Keratinocyte (primary cell): ENCODE measurements around the gene EHBP1. TPM values are rescaled to one million over a fixed set of nuclear protein-coding genes. Genes with fewer than 3 reads are reported as not detected.

Source experiments
- DNase-seq: peaks from one replicate; pipeline ENCODE4 v3.0.0-alpha.2; 2011; ENCODE audit warnings: low read depth, missing footprints, low spot score
- FAIRE-seq: peaks from 2 replicates; lab custom pipeline; 2011; peaks lifted over from hg19 to GRCh38; lab: Jason Lieb, UNC
- H2AFZ ChIP-seq: 2 replicates; pipeline ENCODE4 v1.6.0; 2012; ENCODE audit warnings: low read length, control low read depth, inconsistent platforms; ENCODE audit not compliant: control insufficient read depth
- H3K27ac ChIP-seq: 2 replicates; pipeline ENCODE4 v1.5.1; 2011; ENCODE audit warnings: low read length; ENCODE audit not compliant: control insufficient read depth, insufficient read depth
- H3K27me3 ChIP-seq: 3 replicates; pipeline ENCODE4 v1.6.0; 2011; ENCODE audit warnings: low read length; ENCODE audit not compliant: control insufficient read depth, insufficient read depth; ENCODE audit errors: extremely low read depth
- H3K36me3 ChIP-seq, 2 experiments: 2 replicates in 1 of 2; 3 replicates in 1 of 2; pipeline ENCODE4 v1.5.1; 2011; ENCODE audit warnings: low read length in 2 of 2, mild to moderate bottlenecking in 1 of 2; ENCODE audit not compliant: control insufficient read depth in 2 of 2, insufficient read depth in 2 of 2; ENCODE audit errors: extremely low read depth in 1 of 2
- H3K4me1 ChIP-seq: 3 replicates; pipeline ENCODE4 v1.5.1; 2011; ENCODE audit warnings: low read length; ENCODE audit not compliant: control insufficient read depth, insufficient read depth; ENCODE audit errors: extremely low read depth
- H3K4me2 ChIP-seq: 3 replicates; pipeline ENCODE4 v1.6.0; 2011; ENCODE audit warnings: low read depth, low read length; ENCODE audit not compliant: control insufficient read depth, insufficient read depth; ENCODE audit errors: extremely low read depth
- H3K4me3 ChIP-seq, 3 experiments: fragments of 200-600 bp in 1 of 3; sonication (generic) in 1 of 3; 2 replicates in 2 of 3; 3 replicates in 1 of 3; pipeline ENCODE4 v1.5.1; 2011 to 2016; ENCODE audit warnings: low read length in 3 of 3, mild to moderate bottlenecking in 3 of 3, control low read depth in 2 of 3, inconsistent platforms in 1 of 3, low read depth in 1 of 3, mixed read lengths in 1 of 3, mixed run types in 1 of 3, moderate library complexity in 1 of 3; ENCODE audit not compliant: control insufficient read depth in 2 of 3, insufficient read depth in 2 of 3; ENCODE audit errors: extremely low read depth in 1 of 3
- H3K79me2 ChIP-seq: 2 replicates; pipeline ENCODE4 v1.6.0; 2012; ENCODE audit warnings: low read length; ENCODE audit not compliant: control insufficient read depth, insufficient read depth
- H3K9ac ChIP-seq: 3 replicates; pipeline ENCODE4 v1.6.0; 2011; ENCODE audit warnings: low read length; ENCODE audit not compliant: control insufficient read depth, insufficient read depth; ENCODE audit errors: extremely low read depth
- H3K9me1 ChIP-seq: 3 replicates; pipeline ENCODE4 v1.6.0; 2011; ENCODE audit warnings: low read length; ENCODE audit not compliant: control insufficient read depth, insufficient read depth; ENCODE audit errors: extremely low read depth
- H3K9me3 ChIP-seq: 2 replicates; pipeline ENCODE4 v1.5.1; 2012; ENCODE audit warnings: low read depth, low read length; ENCODE audit not compliant: control insufficient read depth
- H4K20me1 ChIP-seq: 3 replicates; pipeline ENCODE4 v1.6.0; 2011; ENCODE audit warnings: low read length; ENCODE audit not compliant: control insufficient read depth, insufficient read depth; ENCODE audit errors: extremely low read depth
- EZH2 ChIP-seq: IDR thresholded peaks from one replicate; pipeline ENCODE4 v1.6.1; 2012; ENCODE audit warnings: inconsistent platforms, mild to moderate bottlenecking, low read length, moderate library complexity
- dilution Hi-C: fragments of 300-500 bp; cut with MboI; formaldehyde crosslinking; loops from one replicate; pipeline ENCODE4 v1.7.0; 2020; ENCODE audit warnings: low sequenced_read_pairs; ENCODE audit not compliant: extremely low pct_ligation_motif_present
- polyA plus RNA-seq, 5 experiments: library from polyadenylated mRNA; depleted of rRNA in 3 of 5; stranded (reverse) in 3 of 5; stranded (forward) in 1 of 5; unstranded in 1 of 5; fragments of >200 nt; gene quantifications; 1 replicate in 1 of 5; 2 replicates in 3 of 5; 3 replicates in 1 of 5; pipeline versions ENCODE4 v1.2.1 to v1.2.3, GENCODE V29; 2011 to 2012; ENCODE audit warnings: missing spikeins in 2 of 5, low read depth in 1 of 5, low replicate concordance in 1 of 5
- TF ChIP-seq, protein P1 (sequence below), 3 experiments: IDR thresholded peaks in 1 of 3; conservative IDR thresholded peaks in 1 of 3; optimal IDR thresholded peaks in 1 of 3; 2 replicates in 2 of 3; 3 replicates in 1 of 3; pipeline versions ENCODE3 to v1.5.1; 2011; ENCODE audit warnings: low read length in 3 of 3, mild to moderate bottlenecking in 3 of 3, moderate library complexity in 2 of 3, control low read depth in 1 of 3, inconsistent platforms in 1 of 3; ENCODE audit not compliant: insufficient read depth in 2 of 3; ENCODE audit errors: extremely low read depth in 1 of 3

The EHBP1 gene
- polyA plus RNA-seq, 1 donor (not counting 4 experiments of a cell fraction or from before 2014, with no cell fraction given), result 59.0 TPM

DNA sequence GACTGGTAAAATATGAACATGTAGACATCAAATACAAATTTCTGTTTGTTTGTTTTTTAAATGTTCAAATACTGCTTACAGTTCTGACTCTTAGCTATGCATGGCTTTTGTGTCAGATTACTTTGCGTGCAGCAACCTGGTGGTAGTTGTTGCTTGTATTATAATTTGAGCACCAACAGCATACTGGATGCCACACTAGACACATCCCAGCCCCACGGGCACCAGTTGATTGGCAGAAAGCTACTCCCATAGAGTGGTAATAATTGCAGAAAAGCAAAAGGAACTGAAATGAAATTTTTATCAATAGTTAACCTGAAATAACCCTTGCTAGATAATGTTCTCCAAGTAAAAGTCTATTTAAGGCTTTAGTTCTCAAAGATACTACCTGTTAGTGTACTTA is 91.6 kb downstream of the EHBP1 start:
- Histone ChIP-seq H3K79me2 (peaks cover 32% of the 10 kb centered on the region), H3K9ac (no peak overlapping the region), H3K9me1 (no peaks in the 10 kb centered on the region), H3K4me1 (peaks cover 2% of the 10 kb centered on the region), H3K4me2 (no peak overlapping the region), H3K27ac (no peak overlapping the region), H2AFZ (no peak overlapping the region), H3K36me3 (no peaks in the 10 kb centered on the region), H3K4me3 (no peak overlapping the region), H4K20me1 (no peaks in the 10 kb centered on the region), H3K27me3 (no peaks in the 10 kb centered on the region), H3K9me3 (no peaks in the 10 kb centered on the region)
- dilution Hi-C loops, result no loop called here
- no peak for FAIRE-seq
- TF ChIP-seq, protein P1, sequence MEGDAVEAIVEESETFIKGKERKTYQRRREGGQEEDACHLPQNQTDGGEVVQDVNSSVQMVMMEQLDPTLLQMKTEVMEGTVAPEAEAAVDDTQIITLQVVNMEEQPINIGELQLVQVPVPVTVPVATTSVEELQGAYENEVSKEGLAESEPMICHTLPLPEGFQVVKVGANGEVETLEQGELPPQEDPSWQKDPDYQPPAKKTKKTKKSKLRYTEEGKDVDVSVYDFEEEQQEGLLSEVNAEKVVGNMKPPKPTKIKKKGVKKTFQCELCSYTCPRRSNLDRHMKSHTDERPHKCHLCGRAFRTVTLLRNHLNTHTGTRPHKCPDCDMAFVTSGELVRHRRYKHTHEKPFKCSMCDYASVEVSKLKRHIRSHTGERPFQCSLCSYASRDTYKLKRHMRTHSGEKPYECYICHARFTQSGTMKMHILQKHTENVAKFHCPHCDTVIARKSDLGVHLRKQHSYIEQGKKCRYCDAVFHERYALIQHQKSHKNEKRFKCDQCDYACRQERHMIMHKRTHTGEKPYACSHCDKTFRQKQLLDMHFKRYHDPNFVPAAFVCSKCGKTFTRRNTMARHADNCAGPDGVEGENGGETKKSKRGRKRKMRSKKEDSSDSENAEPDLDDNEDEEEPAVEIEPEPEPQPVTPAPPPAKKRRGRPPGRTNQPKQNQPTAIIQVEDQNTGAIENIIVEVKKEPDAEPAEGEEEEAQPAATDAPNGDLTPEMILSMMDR (optimal IDR thresholded peaks at IDR 0.05 in 1 of 3, IDR thresholded peaks at IDR 0.05 in 1 of 3, conservative IDR thresholded peaks at IDR 0.05 in 1 of 3; ENCODE audit: extremely low read depth in 1 of 3, insufficient read depth in 2 of 3, low read length in 3 of 3), result no peak
- no peak for TF ChIP-seq EZH2
- DNase-seq, result no peak

DNA sequence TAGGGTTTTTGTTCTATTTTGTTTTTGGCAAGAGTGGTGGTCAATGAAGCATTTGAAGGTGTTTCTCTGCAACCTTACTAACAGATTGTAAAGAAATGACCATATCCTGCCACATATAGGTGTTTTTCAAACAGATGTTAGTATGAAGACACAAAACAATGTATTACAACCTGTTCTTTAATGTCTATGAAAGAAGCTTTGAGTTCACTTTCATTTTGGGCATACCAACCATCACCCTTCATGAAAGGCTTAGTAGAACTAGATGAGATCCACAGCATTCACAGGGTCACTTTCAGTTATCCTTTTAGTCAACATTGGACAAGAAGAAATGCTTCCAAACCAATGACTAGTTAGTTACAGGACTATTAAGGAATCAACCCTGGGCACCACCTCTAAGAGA is 95.1 kb downstream of the EHBP1 start:
- H3K36me3 ChIP-seq, result peaks cover 2 to 3% of the 10 kb centered on the region in 2 experiments
- H3K4me1 ChIP-seq, result no peaks in the 10 kb centered on the region
- H3K79me2 ChIP-seq, result peaks cover 31% of the 10 kb centered on the region
- DNase-seq (no peak), FAIRE-seq (no peak)
- no peak overlapping the region for H2AFZ ChIP-seq
- TF ChIP-seq EZH2, result no peak
- TF ChIP-seq, protein P1 (optimal IDR thresholded peaks at IDR 0.05 in 1 of 3, IDR thresholded peaks at IDR 0.05 in 1 of 3, conservative IDR thresholded peaks at IDR 0.05 in 1 of 3; ENCODE audit: extremely low read depth in 1 of 3, insufficient read depth in 2 of 3, low read length in 3 of 3), result no peak
- H3K27ac ChIP-seq, result no peak overlapping the region
- H3K9me3 ChIP-seq, result no peaks in the 10 kb centered on the region
- dilution Hi-C loops, result no loop called here
- H3K4me3 ChIP-seq, result no peak overlapping the region
- H4K20me1 ChIP-seq, result no peaks in the 10 kb centered on the region
- H3K9me1 ChIP-seq, result no peaks in the 10 kb centered on the region
- H3K27me3 ChIP-seq, result no peaks in the 10 kb centered on the region
- H3K9ac ChIP-seq, result no peak overlapping the region
- no peak overlapping the region for H3K4me2 ChIP-seq
